Measurements from ENCODE around the gene CREB5. TPM values are rescaled to one million over a fixed set of nuclear protein-coding genes. Genes with fewer than 3 reads are reported as not detected.

The CREB5 gene
- total and polyA plus RNA-seq, 2 donors (not counting 3 experiments of a cell fraction or from before 2014, with no cell fraction given), result 19.6 to 28.4 TPM

- Histone ChIP-seq H3K4me3 (replicated peaks in 1 of 3; ENCODE audit: insufficient read depth in 1 of 3, low read depth in 1 of 3, low read length in 3 of 3) (no peak overlapping the region), H3K9me1 (replicated peaks; ENCODE audit: control insufficient read depth, extremely low read depth, insufficient read depth, low read length) (no peaks in the 10 kb centered on the region), H3K27ac (ENCODE audit: insufficient read depth, low read depth, low read length) (no peak overlapping the region), H4K20me1 (replicated peaks; ENCODE audit: control insufficient read depth, extremely low read depth, insufficient read depth, low read length) (no peaks in the 10 kb centered on the region), H2AFZ (ENCODE audit: low read depth, low read length) (no peak overlapping the region), H3K79me2 (ENCODE audit: control insufficient read depth, insufficient read depth, low read length) (no peaks in the 10 kb centered on the region), H3K36me3 (ENCODE audit: control insufficient read depth in 2 of 2, extremely low read depth in 1 of 2, insufficient read depth in 2 of 2, low read length in 2 of 2) (no peaks in the 10 kb centered on the region), H3K9ac (replicated peaks; ENCODE audit: extremely low read depth, insufficient read depth, low read length) (no peak overlapping the region), H3K4me1 (ENCODE audit: control insufficient read depth, extremely low read depth, insufficient read depth, low read length) (peaks cover 6% of the 10 kb centered on the region), H3K9me3 (replicated peaks; ENCODE audit: control insufficient read depth, insufficient read depth, low read length) (no peaks in the 10 kb centered on the region), H3K27me3 (ENCODE audit: control insufficient read depth in 2 of 2, insufficient read depth in 2 of 2, low read length in 2 of 2) (no peaks in the 10 kb centered on the region), H3K4me2 (ENCODE audit: insufficient read depth, low read length) (no peak overlapping the region)
- BruUV-seq (replicated peaks), result no TSS peak
- peak; percentile 3 for DNase-seq (ENCODE audit: low read depth, low spot score)
- CTCF ChIA-PET, result interaction anchor here (0.9 to 1.1 kb wide), 4 partner anchors 13 to 36 kb away, joined by 3 to 4 read pairs (median 3); no protein-coding TSS in a partner anchor
- POLR2A ChIA-PET, result no interaction called here
- FAIRE-seq, result no peak
- intact Hi-C loops (cut with micrococcal nuclease) (no loop called here), dilution Hi-C loops (cut with MboI; ENCODE audit: extremely low pct_ligation_motif_present, low sequenced_read_pairs) (no loop called here)
- TF ChIP-seq CTCF (IDR thresholded peaks at IDR 0.05; ENCODE audit: extremely low read depth in 1 of 2, insufficient read depth in 1 of 2, low read depth in 1 of 2, low read length in 2 of 2) (no peak), JUN (IDR thresholded peaks at IDR 0.05; ENCODE audit: borderline replicate concordance, insufficient read depth, insufficient read length, low read depth) (no peak), MAX (IDR thresholded peaks at IDR 0.05; ENCODE audit: insufficient read depth, insufficient read length) (no peak), POLR2A (IDR thresholded peaks at IDR 0.05; ENCODE audit: low read depth, low read length) (no peak), FOS (IDR thresholded peaks at IDR 0.05; ENCODE audit: borderline replicate concordance, insufficient read depth, low read length) (no peak), POLR2AphosphoS5 (IDR thresholded peaks at IDR 0.05; ENCODE audit: insufficient read depth, low read depth, low read length) (no peak), EZH2 (IDR thresholded peaks at IDR 0.05; ENCODE audit: borderline replicate concordance, low read depth, low read length, severe bottlenecking) (no peak), MYC (IDR thresholded peaks at IDR 0.05; ENCODE audit: low read depth, low read length) (no peak)
Measured at GRCh38 chr7:28773423-28774145, 361.3 kb downstream of the CREB5 start.

Measured in endothelial cell of umbilical vein (primary cell).